Inferior parietal cortex (tissue), 1 donor: ENCODE results near the gene IQGAP2.

Source experiments
- DNase-seq: peaks from one replicate; pipeline ENCODE4 v3.0.0-alpha.2; 2016; ENCODE audit errors: extremely low spot score

IQGAP2 gene

DNA sequence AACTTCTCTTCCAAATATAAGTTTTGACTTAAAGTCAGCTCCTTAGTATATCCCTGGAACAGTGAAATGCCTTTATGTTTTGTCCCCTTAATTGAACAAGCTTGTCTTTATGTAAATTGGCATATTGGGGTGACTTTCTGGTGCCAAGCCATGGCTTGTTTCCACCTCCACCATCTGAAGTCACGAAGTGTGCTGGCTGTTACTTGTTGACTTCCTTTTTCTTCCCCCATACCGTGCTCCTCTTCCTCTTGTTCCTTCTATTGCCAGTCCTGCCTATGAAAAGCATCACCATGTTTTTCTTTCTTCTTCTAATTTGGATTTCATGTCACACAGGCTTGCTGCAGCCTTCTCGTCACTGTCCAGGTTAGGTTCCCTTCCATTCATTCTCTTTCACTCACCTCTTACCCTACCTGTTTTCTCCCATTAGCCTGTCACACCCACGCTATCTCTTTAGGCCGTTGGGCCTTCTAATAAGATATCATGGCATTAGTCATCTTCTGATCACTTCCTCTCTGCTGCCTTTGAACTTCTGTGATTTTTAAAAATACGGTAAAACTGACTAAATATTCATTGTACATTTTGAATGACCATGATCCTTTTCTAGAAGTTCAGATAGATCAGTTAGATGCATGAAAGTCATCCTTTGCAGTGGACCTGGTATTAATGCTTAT is 48.1 kb downstream of the IQGAP2 start:
- no peak for DNase-seq

DNA sequence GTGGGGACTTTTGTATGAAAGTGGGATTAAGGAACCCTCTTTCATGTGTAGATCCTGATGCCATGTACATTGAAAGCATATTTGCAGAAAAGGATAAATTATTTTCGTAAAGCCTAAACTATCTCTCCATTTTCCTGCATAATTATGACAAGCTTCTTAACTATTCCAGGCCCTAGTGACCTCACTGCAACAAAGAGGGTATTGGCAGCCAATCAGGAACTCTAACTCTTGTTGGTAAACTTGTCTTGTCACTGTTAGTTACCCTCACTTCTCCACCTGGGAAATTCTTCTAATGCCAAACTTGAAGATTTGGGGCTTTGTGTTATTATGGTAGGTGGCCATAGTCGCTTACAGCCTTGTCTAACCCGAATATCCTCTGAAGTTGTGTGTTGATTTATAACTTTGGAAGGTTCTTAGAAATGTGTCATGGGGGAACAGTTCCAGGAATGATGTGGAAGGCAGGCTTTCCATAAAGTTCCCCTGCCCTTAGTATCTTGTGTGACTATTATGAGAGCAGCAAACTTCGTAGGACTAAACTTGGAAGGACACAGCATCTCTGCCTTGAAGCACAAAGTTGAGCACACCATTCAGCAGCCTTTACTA is 52.5 kb downstream of the IQGAP2 start:
- DNase-seq = no peak

DNA sequence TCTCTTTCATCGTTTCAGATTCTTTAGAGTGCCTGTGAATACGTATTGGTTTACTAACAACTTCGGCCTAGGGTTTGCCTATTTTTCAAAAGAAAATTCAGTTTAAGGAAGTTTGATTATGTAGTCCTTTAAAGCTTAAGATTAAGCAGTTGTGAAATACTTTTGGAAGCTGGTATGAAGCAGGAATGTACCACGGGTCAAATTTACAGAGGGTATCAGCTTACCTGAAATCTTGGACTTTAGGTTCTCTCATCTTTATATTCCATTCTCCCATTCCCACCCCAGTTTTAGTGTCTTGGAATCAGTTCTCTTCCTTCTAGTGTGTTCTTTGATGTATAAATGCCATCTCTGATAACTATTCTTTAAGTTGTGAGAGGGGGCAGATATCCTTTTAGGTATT is 53.2 kb downstream of the IQGAP2 start:
- DNase-seq = no peak

DNA sequence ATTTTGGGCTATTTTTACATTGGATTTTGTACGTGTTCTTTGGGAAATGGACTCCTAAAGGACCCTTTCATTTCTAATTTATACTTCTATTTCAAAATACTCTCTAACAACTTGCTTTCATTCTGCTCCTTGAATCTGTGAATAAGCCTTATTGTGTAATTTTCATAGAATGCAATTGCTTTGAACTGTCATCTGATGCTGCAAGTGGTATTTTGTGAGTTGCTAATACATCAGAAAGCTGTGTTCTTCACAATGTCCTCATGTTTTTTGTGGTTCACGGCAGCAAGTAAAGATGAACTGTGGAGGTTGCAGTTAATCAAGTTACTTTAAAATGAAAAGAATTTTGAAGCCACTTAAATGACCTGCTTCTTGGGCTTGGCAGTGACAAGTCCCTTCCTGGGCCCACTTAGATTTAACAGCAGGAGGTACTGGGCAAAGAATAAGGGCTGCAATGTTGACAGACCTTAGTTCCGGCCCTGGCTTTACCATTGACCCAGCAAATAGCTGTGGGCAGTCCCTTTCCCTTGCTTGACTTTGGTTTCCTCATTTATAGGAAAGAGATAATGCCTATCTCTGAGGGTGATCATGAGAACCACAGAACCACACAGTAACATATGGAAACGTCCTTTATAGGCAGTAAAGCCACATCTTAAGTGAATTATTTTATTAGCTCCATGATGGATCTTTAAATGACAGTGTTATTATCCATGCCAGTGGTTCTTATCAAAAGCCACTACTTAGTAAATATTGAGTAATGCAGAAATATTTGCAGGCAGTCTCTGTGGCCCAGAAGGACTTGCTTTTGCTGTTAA is 54.8 kb downstream of the IQGAP2 start:
- DNase-seq = no peak

DNA sequence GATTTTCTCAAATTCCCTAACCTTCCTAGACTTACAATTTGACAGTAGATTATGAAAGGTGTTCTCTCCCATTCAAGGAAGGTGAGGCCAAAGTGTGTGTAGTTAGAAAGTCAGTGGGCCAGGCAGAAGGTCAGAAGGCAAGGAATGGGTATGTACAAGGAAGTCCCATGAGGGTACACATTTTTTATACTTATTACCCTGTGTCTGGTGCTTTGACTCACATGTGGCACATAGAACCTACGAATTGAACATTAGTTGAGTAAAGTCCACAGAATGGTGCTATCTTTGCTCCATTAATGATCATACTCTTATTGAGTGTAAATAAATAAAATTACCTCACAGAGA is 55.4 kb downstream of the IQGAP2 start:
- DNase-seq = no peak

DNA sequence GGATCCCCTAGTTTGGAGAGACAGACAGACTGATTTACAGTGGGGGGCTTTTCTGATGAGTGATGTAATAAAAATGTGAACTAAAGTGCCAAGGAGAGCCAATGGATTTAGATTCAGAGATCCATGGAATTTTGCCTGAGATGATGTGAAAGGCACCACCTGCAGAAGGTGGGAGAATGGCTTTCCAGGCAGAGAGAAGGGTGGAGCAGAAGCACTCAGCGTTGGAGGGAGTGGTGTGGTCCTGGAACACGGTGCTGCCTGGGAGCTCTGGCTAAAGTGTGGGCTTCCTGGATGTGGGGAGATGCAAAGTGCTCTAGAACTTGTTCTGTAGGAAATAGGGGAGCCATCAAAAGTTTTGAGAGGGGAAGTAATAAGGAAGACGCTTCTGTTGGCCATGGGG is 57.0 kb downstream of the IQGAP2 start:
- DNase-seq = no peak

DNA sequence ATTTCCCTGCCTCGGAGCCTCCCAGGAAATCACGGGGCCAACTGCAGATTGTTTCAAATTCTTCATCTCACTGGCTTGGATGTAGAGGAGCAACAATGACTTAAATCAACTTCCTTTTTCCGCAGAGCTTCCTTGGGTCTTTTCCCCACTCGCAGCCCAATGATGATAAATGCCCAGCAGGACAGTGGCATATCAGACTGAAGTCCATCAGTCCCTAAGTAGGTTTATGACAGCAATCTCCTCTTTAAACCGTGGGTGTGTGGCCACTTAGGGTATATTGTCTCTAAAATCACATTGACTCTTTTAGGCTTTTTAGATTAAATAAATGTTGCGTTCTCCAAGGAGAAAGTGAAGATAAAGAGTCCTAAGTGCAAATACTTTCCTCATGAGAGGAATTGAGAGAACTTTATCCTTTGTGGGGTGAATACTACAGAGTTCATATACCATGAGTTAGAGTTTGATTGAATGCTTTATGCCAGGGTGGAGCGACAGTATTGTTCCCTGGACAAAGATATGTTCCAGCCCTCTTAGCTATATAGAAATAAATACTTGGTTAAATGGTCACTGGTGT is 59.1 kb downstream of the IQGAP2 start:
- DNase-seq = no peak

DNA sequence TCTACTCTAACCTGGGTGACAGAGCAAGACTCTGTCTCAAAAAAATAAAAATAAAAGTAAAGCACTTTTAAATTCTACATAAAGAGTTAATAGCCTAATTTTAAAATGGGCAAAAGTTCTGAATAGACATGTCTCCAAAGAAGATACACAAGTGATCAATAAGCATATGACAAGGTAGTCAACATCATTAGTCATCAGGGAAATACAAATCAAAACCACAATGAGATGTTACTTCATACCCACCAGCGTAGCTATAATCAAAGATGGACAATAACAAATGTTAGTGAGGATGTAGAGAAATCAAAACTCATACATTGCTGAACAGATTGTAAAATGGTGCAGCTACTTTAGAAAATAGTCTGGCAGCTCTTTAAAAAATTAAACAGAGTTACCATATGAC is 64.1 kb downstream of the IQGAP2 start:
- DNase-seq = no peak

DNA sequence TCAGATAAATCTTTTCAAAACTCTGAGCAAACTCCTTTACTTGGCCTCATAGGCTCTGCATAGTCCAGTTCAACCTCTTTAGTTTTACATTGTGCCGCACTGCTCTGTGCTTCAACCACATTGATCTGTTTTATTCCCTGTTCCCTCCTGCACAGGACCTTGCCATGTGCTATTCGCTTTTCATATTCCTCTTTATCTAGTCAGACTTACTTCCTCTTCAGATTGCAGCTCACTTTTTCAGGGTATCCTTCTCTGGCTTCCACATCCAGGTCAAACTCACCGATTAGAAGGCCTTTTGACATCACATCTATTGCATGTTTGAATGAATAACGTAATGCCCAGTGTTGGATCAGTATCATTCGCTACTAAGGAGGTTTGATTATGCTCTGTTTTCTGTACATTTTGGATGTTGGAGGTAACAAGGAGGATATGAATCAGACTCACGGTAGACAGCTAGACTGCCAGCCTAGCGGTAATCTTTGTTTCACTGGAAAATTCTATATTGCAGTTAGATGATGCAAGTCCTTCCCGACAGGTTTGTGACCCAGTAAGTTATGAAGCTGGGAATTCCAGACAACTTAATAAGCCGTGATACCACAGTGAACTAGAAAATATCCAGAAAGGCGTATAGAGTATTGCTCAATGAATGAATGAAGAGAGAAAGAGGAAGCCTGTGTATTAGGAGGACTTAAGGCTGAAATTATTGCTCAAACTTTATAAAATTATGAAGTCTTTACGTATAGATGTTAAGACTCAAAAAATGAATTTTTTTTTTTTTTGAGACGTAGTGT is 65.7 kb downstream of the IQGAP2 start:
- no peak for DNase-seq

DNA sequence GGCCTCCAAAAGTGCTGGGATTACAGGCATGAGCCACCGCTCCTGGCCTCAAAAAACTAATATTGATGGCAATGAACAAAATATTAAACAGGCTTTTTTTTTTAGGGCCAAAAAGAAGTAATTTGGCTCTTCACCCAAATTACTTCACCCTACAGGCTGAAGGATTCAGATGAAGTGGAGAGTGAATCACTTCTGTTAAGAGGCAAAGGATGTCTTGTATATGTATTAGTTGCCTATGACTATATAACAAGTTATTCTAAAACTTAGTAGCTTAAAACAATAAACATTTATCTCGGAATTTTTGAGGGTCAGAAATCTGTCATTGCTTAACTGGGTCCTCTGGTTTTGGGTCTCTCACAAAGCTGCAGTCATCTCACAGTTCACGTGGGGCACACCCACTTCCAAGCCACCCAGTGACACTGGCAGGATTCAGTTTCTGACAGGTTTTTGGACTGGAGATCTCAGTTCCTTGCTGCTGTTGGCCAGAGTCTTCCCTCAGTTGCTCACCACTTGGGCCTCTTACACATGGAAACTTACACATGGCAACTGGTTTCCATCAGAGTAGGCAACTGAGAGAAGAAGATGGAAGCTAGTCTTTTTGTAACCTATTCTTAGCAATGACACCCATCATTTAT is 66.7 kb downstream of the IQGAP2 start:
- DNase-seq = no peak

DNA sequence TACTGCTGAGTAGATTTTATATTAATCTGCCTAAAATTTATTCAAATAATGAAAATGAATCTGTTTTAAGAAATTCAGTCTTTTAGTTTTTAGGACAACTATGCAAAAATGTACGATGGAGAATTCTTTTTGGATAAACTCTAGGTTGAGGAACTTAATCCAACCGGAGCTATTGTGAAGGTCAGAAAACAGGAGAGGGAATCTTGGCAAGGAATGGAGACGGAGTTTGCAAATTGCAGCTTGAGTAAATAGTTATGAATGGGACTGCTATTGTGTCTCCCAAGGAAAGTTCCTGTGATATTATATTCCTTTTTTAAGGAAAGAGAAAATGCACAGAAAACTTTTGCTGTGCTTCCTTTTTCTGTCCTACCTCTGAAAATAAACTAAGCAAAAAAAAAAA is 67.9 kb downstream of the IQGAP2 start:
- DNase-seq = no peak

DNA sequence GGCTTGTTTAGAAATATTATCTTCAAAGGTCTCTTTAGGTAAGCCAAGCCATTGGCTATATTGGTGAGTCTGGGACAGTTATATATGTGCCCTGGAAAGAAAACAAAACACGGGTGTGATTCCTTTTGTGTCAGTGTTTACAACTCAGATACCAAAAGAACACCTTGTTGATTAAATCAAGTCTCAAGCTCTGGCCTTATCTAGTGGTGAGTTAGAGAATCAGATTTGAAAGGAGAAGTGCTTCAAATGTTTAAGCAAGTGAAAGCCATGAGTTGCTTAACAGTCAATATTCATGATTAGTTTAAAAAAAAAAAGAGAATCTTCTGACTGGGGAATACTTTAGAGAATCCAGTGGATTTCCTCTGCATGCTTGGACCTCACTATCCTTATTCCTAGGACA is 68.3 kb downstream of the IQGAP2 start:
- no peak for DNase-seq

DNA sequence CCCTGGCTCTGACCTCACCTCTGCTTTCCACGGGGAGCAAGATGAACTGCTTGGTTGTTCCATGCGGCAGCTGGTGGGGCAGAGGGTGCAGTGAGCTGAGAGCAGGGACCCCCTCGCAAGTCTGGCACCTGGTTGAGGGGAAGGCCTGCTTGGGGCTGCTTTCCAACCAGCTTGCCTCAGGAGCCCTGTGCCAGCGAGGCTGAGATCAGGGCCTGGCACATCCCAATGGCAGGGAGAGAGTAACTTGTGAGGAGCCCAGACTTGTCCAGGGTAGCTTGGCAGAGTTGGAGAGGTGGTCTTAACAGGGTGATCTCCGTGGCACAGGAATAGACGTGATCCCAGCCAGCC is 68.9 kb downstream of the IQGAP2 start:
- DNase-seq = no peak

DNA sequence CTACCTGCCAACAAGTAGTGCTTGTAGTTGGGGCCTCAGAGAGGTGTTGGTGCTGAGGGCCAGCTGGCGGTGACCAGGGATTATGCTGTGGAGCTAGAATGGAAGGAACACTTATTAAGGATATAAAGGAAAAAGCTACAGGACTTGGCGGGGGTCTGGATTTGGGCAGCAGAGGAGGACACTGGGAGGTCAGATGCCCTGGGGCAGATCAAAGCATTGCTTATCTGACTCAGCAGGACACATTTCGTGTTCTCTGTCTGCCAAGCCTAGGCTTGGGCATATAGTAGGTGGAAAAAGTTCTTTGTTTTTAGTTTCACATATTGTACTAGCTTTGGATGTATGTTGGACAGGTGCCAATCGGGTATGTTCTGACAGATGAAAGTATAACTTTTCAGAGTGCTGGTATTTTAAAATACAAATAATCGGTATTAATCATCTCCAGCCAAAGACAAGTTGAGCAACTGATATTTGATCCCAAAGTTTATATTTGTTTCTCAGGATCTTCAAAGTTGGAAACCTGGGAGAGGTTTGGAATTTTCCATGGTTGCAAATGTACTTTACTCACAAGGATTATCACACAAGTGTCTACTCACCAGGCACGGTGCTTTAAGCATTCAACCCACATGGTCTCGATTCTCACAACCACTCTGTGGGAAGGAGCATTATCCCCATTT is 69.4 kb downstream of the IQGAP2 start:
- no peak for DNase-seq

DNA sequence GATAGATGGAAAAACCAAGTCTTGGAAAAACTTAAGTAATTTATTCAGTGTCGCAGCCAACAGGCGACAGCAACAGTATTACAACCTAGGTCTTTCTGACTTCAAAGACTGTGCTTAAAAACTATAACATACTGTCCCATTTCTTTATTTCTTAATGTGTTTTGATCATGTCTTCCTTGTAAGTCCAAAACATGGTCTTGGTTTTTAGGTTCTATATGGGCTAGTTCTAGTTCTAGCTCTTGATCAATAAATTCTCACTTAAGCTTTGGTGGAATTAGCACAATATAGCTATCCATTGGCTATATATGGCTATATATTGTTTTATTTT is 69.9 kb downstream of the IQGAP2 start:
- DNase-seq = no peak

DNA sequence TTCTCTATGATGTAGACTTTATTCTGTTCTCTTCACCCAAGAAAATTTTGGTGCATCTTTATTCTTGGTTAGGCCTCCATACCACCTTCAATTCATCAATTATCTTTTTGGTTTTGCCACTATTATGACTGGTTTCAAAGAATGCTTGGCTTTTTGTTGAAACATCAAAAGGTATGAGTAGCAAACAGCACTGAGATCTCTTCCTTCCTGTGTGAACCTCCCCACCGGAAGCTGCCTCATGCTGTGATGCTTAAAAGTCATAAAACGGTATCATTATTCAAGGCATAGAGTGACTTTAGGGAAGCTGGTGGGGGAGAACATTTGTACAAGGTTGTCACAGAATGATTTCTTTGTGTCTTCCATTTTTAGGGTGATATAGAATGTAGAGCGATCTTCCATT is 70.6 kb downstream of the IQGAP2 start:
- DNase-seq = no peak

DNA sequence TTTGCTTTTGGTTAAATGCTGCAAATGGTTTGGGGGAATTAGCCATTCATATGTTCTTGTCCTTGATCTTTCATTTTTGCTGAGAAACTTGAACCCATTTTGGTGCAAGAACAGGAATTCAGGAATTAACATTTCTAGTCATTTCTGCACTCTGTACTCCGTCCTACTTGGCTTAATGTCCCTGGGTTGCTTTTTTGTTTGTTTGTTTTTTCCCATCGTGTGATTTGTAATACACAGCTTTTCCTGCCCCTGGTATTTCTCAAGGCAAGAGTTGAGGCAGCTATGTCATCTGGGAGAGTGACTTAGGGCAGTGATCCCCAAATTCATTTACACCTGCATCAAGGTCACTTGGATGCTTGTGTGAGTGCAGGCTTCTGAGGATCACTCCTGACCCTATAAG is 71.3 kb downstream of the IQGAP2 start:
- no peak for DNase-seq

DNA sequence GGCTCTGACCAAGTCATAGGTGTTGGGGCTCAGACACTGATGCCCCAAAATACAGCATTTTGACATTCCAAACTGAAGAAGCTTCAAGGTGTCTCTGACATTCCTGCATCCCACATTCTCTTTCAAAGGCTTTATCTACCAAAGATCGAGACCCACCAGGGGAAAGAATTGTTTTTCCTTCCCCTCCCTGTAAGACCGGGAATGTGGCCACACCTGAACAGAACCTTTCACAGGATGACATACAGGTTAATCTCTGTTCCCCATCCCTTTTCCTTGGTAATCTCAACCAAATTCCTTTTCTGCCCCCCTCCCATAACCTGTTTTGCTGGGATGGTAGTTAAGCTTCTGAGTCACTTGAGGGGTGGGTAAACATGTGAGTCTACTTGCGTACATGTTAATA is 72.3 kb downstream of the IQGAP2 start:
- no peak for DNase-seq

DNA sequence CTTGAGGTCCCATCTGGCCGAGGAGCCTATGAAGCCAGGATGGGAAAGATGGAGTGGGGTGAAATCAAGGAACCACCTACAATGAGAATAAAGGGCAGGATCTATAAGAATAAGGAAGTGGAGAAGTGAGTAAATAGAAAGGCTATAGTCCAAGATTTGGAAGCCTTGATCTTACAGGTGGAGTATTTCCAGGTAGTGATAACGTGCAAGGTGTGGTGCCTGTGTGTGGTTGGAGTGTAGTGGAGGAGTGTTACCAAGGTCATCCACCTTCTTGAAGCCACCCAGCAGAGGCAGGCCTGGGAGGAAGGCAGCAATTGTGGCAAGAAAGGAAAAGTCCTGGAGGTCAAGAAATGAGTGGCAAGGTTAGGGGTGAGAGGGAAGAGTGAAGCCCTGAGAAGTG is 72.9 kb downstream of the IQGAP2 start:
- no peak for DNase-seq

DNA sequence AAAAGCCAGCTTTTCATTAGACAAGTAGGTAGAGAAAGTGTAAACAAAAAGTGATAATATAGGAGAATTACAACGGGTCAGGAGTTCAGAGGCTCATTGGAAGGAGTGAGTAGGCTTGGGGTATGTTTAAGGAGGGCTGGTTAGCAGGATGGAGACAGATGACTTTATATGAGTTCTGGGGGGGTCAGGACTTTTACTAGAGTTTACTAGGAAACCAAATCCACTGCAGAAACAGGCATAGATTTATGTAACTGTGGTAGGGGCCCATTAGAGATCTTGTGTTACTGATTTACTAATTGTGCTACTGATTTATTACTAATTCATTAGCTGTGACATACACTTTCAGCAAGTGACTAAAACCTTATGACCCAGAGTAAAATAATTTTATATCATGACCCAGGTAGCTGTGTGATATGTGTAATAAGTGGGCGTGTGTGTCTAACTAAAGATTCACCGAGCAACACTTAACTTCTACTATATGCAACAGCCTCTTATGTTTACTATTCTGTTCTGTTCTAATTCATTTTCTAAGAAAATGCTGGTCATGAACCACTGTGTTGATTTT is 73.5 kb downstream of the IQGAP2 start:
- DNase-seq = no peak

DNA sequence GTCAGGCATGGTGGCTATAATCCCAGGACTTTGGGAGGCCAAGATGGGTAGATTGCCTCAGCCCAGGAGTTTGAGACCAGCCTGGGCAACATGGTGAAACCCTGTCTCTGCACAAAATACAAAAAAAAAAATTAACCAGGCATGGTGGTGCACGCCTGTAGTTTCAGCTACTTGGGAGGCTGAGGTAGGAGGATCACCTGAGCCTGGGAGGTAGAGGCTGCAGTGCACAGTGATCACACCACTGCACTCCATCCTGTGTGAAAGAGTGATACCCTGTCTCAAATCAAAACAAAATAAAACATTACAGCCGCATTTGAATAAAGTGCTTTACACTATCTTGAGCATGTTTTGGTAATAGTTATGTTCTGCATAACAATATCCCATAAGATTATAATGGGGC is 74.0 kb downstream of the IQGAP2 start:
- DNase-seq = no peak
